ENCODE data around the gene APOA4.

GRCh38 chr11:116808262-116809175 lies 14.6 kb downstream of the APOA4 start:
- TF ChIP-seq ZNF302 (CRISPR knock-in tag; IDR thresholded peaks at IDR 0.05), result no peak
- no peak for TF ChIP-seq EP300 (IDR thresholded peaks at IDR 0.05)
- TF ChIP-seq CTCF (IDR thresholded peaks at IDR 0.05), result no peak
- TF ChIP-seq TFCP2L1 (CRISPR knock-in tag; IDR thresholded peaks at IDR 0.05), result no peak
- no peak for TF ChIP-seq POLR2A (IDR thresholded peaks at IDR 0.05; ENCODE audit: low read length)
- no peak for TF ChIP-seq PHF8 (IDR thresholded peaks at IDR 0.05; ENCODE audit: borderline replicate concordance, low read depth)
